Hepatocyte (in vitro differentiated cells): ENCODE results near the gene FAM83E.

Source experiments
- CTCF ChIP-seq: fragments of 200-600 bp; sonication (generic); IDR thresholded peaks from 2 replicates; pipeline ENCODE4 v1.5.1; 2016; ENCODE audit warnings: antibody characterized with exemption, mild to moderate bottlenecking; ENCODE audit not compliant: poor library complexity
- EZH2 ChIP-seq: fragments of 200-600 bp; sonication (generic); IDR thresholded peaks from 2 replicates; pipeline ENCODE4 v1.6.1; 2016; ENCODE audit warnings: antibody characterized with exemption, mild to moderate bottlenecking, borderline replicate concordance

DNA sequence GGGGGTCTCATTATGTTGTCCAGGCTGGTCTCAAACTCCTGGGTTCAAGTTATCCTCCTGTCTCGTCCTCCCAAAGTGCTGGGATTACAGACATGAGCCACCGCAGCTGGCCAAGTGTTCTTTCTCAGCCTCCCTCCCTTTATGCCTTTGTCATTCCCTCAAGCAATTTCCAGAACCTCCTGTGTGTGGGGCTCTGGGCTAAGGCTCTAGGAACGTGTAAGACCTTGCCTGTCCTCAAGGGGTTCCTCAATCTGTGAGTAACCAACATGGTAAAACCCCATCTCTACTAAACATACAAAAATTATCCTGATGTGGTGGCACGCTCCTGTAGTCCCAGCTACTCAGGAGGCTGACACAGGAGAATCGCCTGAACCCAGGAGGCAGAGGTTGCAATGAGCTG is 23.9 kb downstream of the FAM83E start:
- TF ChIP-seq EZH2, result no peak
- TF ChIP-seq CTCF, result no peak
